Neuron (in vitro differentiated cells): ENCODE results near the gene FOXS1.

Experiments
- H2AFZ ChIP-seq: one replicate; pipeline ENCODE4 v1.6.1; 2013; ENCODE audit warnings: low read depth, mild to moderate bottlenecking, inconsistent platforms, low read length, moderate library complexity
- H3K27me3 ChIP-seq: one replicate; pipeline ENCODE4 v1.6.1; 2013; ENCODE audit warnings: low read length; ENCODE audit not compliant: insufficient read depth
- H3K36me3 ChIP-seq: one replicate; pipeline ENCODE4 v1.6.1; 2013; ENCODE audit warnings: low read length; ENCODE audit not compliant: insufficient read depth
- H3K4me1 ChIP-seq: one replicate; pipeline ENCODE4 v1.6.1; 2013; ENCODE audit warnings: low read length; ENCODE audit not compliant: insufficient read depth
- H3K4me3 ChIP-seq: 2 replicates; pipeline ENCODE4 v1.5.1; 2013; ENCODE audit warnings: mild to moderate bottlenecking, low read length, moderate library complexity
- H3K9me3 ChIP-seq: one replicate; pipeline ENCODE4 v1.6.1; 2013; ENCODE audit warnings: low read length

The FOXS1 gene

DNA sequence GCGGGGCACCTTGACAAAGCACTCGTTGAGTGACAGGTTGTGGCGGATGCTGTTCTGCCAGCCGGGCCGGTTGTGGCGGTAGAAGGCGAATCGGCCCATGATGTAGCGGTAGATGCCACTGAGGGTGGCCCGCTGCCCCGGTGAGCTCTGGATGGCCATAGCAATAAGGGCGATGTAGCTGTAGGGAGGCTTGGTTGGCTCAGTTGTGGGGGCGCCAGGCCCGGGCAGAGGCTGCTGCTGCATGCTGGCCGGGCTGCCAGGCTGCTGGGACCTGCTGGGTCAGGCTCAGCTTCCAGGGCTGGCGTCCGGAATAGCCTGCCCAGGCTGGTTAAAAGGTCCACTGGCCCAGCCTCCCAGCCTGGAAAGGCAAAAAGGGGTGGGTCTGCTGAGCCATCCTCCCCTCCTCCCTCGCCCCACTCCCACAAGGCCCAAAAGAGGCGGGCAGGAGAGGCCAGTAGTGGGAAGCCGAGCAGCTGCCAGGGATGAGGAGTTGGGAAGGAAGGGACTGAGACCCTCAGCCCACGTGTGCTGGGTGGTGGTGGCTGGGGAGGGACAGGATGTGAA is at the start of gene FOXS1:
FOXS1 (minus strand) TSS at position 305 of the 564 bp plus-strand sequence; CDS start at position 243, 62 bp downstream.
- no peak within 1 kb of the TSS for H3K4me3 ChIP-seq
- peaks cover 25% of the 10 kb centered on the region for H3K4me1 ChIP-seq
- no peaks in the 10 kb centered on the region for H3K36me3 ChIP-seq
- peaks cover 9% of the 10 kb centered on the region for H3K27me3 ChIP-seq
- H2AFZ ChIP-seq = peak within 1 kb of the TSS; percentile 4
- H3K9me3 ChIP-seq = no peaks in the 10 kb centered on the region

DNA sequence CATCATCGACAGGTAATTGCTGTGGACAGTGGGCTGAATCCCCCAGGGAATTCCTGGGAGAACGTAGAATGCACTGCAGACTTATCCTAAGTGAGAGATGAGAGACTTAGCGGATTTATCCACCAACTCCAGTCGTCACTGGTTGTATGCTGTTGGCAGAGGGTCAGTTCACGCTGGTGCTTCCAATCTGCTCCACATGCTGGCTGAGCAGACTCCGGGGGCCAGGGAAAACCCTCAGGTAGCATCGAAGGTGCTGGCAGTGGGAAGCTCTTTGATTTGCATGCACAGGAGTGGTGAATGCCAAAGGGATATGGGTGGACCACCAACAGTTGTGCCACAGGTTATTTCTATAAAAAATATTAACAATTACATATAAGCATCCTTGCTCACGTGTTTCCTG is 45.2 kb upstream of the FOXS1 start:
- no peaks in the 10 kb centered on the region for H3K36me3 ChIP-seq
- H3K4me1 ChIP-seq = no peaks in the 10 kb centered on the region
- no peak overlapping the region for H3K4me3 ChIP-seq
- no peaks in the 10 kb centered on the region for H3K9me3 ChIP-seq
- H3K27me3 ChIP-seq = no peaks in the 10 kb centered on the region
- H2AFZ ChIP-seq = no peak overlapping the region

DNA sequence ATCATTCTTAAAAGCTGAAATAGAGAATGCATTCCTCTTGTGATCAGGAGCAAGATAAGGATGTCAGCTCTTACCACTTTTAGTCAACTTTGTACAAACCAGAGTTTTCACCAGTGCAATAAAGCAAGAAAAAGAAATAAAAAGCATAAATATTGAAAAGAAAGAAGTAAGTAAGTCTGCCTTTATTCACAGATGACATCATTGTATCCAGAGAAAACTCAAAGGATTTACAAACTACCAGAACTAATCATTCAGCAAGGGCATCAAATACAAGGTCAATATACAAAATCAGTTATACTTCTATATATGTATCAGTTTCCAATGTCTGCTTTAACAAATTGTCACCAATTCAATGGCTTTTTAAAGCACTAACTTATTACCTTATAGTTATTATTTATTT is 38.4 kb upstream of the FOXS1 start:
- no peaks in the 10 kb centered on the region for H3K4me1 ChIP-seq
- H3K9me3 ChIP-seq = no peaks in the 10 kb centered on the region
- H3K27me3 ChIP-seq = no peaks in the 10 kb centered on the region
- no peaks in the 10 kb centered on the region for H3K36me3 ChIP-seq
- no peak overlapping the region for H2AFZ ChIP-seq
- H3K4me3 ChIP-seq = no peak overlapping the region

DNA sequence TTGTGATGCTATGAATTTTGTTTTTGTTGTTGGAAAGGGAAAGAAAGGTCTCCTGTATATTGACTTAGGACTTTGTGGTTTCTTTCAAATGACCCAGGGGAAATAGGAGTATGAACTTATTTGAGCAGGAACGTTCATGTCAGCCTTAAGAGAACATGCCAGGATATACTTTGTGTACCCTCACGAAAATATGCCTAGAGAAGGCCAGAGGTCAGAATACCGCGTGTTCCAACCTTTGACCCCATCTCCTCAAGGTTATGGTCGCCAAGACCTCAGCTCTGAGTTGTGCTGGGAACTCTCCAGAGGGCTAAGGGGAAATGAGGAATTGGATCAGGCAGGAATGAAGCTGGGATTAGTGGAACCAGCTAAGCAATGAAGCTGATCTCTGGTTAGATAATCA is 36.5 kb upstream of the FOXS1 start:
- H3K9me3 ChIP-seq = no peaks in the 10 kb centered on the region
- no peaks in the 10 kb centered on the region for H3K4me1 ChIP-seq
- H3K36me3 ChIP-seq = no peaks in the 10 kb centered on the region
- no peak overlapping the region for H3K4me3 ChIP-seq
- no peaks in the 10 kb centered on the region for H3K27me3 ChIP-seq
- no peak overlapping the region for H2AFZ ChIP-seq

DNA sequence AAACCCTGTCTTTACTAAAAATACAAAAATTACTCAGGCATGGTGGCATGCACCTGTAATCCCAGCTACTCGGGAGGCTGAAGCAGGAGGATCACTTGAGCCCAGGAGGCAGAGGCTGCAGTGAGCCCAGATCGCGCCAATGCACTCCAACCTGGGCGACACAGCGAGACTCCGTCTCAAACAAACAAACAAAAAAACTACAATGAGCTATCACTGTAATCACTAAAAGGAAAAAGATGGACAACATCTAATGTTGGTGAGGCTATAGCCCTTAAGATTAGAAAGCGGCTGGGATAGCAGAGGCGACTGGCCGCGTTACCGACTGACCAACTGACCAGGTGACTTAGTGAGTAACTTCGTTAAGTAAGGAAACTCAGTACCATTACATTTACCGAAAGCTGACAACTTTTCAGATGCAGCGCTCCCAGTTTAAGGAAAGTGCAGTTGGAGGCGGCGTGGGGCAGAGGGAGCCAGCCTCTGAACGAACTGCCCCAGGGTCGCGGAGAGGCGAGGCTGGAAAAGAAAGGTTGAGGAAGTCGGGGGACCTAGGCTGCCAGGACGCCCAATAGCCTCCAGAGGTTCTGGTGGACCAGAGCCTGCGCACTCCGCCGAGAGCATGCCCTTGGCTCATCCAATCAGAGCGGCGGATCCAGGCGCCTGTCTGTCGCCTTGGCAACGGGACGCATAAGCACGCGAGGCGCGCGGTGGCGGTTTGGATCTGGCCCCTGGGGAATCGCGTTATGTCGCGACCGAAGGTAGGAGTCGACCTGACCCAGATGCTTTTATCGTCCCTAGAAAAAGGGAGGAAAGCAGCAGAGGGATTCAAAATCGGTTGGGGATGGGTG is 34.0 kb upstream of the FOXS1 start:
- Histone ChIP-seq H3K36me3 (peaks cover 12% of the 10 kb centered on the region), H2AFZ (peak overlapping the region; percentile 7), H3K27me3 (no peaks in the 10 kb centered on the region), H3K4me1 (no peaks in the 10 kb centered on the region), H3K9me3 (no peaks in the 10 kb centered on the region), H3K4me3 (peak overlapping the region; percentile 81)

DNA sequence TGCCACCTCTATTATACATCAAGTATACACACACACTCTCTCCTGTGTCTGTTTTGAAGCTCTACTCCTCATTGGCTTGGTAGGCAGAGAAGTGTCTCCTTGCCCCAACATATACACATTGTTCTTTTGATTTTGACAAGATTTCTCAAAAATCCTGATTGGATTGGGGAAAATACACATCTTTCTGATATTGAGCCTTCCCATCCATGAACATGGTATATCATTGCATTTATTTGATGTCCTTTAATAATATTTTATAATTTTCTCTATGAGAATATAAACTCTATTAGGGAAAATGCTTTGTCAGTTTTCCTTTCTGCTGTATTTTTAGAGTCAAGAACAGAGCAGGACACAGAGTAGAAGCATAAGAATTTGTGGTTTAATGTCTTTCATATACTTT is 32.3 kb upstream of the FOXS1 start:
- Histone ChIP-seq H3K4me1 (no peaks in the 10 kb centered on the region), H3K4me3 (no peak overlapping the region), H3K27me3 (no peaks in the 10 kb centered on the region), H3K36me3 (peaks cover 12% of the 10 kb centered on the region), H2AFZ (no peak overlapping the region), H3K9me3 (no peaks in the 10 kb centered on the region)

DNA sequence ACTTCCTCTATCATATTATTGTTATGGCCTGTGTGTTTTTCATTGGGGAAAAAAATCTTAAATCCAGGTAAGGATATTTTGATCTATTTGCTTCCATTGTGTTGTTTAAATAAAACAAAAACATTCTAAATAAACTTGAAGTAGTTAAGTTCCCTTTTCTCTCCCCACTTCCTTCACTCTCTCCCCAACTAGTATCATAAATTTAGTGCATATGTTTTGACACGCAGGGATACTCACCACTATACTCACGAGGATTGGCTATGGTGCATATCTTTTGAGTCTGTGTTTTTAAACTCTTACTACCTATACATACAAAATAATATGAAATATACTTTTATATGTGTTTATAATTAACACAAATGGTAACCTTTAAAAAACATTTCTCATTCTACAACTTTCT is 30.3 kb upstream of the FOXS1 start:
- Histone ChIP-seq H3K27me3 (no peaks in the 10 kb centered on the region), H3K36me3 (peaks cover 12% of the 10 kb centered on the region), H3K4me1 (peaks cover 7% of the 10 kb centered on the region), H3K4me3 (no peak overlapping the region), H3K9me3 (no peaks in the 10 kb centered on the region), H2AFZ (no peak overlapping the region)

DNA sequence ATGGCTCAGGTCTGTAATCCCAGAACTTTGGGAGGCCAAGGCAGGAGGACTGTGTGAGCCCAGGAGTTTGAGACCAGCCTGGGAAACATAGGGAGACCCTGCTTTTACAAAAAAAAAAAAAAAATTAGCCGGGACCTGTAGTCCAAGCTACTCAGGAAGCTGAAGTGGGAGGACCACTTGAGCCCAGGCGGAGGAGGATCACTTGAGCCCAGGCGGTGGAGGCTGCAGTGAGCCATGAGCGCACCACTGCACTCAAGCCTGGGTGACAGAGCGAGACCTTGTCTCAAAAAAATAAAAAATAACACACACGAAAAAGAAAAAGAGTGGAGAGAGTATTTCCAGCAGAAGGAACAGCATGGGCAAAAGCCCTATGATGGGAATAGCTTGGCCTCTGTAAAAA is 27.0 kb upstream of the FOXS1 start:
- Histone ChIP-seq H3K9me3 (no peaks in the 10 kb centered on the region), H3K36me3 (peaks cover 12% of the 10 kb centered on the region), H3K4me1 (peaks cover 19% of the 10 kb centered on the region), H3K27me3 (no peaks in the 10 kb centered on the region), H2AFZ (no peak overlapping the region), H3K4me3 (no peak overlapping the region)

DNA sequence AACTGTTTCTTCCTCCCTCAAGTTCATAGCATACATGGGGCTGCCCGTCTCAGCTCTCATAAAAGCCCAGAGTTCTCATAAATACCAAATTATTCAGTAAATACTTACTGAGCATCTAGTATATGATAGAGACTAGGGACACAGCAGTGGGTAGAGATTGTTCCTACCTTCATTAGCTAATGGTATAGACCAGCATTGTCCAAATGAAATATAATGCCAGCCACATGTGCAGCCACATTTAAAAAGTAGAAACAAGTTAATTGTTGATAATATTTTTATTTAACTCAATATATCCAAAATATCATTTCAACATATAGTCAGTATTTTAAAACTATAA is 26.2 kb upstream of the FOXS1 start:
- Histone ChIP-seq H3K36me3 (peaks cover 12% of the 10 kb centered on the region), H2AFZ (no peak overlapping the region), H3K4me3 (peak overlapping the region; percentile 74), H3K27me3 (no peaks in the 10 kb centered on the region), H3K4me1 (peaks cover 19% of the 10 kb centered on the region), H3K9me3 (no peaks in the 10 kb centered on the region)

DNA sequence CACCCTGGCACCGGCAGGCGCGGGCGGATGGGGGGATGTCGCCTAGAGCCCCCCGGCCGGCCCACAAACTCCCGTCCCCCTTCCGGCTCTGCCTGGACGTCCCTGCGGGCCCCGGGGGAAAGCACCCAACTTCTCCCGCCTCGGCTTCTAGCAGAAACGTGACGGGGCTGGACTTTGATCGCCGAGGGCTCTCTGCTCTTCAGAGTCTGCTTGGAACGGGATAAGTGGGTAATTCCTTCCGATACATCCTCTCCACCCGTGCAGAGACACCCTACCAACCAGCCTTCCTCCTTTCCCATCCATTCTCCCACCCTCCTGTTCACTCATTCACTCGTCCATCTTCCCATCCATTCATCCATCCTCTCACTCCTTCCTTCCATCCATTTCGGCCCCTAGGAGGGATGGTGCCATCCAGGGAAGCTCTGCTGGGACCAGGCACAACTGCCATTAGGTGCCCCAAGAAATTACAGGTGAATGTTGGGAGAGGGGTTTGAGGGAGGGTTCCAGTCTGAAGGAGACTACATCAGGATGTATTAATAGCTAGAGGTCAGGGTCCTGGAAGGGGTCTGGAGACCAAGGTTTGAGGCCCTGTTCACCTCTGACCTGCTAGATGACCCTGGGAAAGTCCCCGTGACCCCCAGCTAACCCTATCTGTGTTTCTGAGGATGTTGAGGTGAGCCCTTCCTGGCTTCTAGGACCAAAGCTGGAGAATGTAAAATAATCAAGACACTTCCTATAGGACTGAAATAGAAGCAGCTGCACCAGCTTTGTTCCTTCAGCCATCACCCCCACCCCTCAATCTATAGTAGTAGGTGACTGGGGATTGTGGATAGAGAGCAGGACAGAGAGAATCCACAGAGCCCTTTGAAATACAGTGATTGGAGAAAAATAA is 25.6 kb upstream of the FOXS1 start:
- H2AFZ ChIP-seq = peak overlapping the region; percentile 29
- H3K27me3 ChIP-seq = no peaks in the 10 kb centered on the region
- H3K4me3 ChIP-seq = peak overlapping the region; percentile 74
- H3K36me3 ChIP-seq = peaks cover 13% of the 10 kb centered on the region
- H3K4me1 ChIP-seq = peaks cover 23% of the 10 kb centered on the region
- no peaks in the 10 kb centered on the region for H3K9me3 ChIP-seq

DNA sequence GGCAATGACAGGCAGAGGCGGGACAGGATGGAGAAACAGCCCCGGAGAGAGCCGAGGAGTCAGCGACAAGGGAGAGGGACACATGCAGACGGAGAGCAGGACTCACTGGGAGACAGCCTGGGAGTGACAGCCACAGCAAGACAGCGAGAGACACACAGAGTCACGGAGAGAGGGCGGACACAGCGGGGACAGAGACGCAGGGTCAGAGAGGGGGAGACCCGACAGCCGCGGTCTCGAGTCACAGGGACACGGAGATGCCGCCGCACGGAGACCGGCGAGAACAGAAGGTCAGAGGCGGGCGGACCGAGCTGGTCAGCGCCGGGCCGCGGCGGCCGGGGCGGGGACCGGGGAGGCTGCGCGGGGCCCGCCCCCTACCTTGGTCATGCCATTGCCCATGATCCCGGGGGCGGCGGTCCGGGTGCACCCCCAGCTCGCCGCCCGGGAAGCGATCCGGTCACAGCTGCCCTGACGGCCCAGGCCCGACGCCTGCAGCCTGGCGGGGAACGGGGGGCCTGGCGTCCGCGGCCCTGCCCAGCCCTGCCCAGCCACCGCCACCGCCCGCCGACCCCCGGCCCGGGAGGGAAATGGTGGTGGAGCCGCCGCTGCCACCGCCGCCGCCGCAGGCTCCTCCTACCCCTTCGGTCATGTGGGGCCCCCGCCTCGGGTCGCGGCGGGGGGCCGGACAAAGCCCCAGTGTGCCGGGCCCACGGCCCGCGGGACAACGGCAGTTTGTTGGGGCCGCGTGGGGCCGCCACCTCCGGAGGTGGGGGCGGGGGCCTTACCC is 24.7 kb upstream of the FOXS1 start, which contains the start of the genes DUSP15 and TTLL9:
DUSP15 (minus strand) TSS at position 586 of the 784 bp plus-strand sequence; CDS start at position 396, 190 bp downstream.
TTLL9 (plus strand) TSS at position 693 of the 784 bp plus-strand sequence. CDS start 493 bp downstream, outside the sequence.
- no peaks in the 10 kb centered on the region for H3K9me3 ChIP-seq
- no peaks in the 10 kb centered on the region for H3K27me3 ChIP-seq
- H3K4me1 ChIP-seq = peaks cover 30% of the 10 kb centered on the region
- H3K36me3 ChIP-seq = peaks cover 11% of the 10 kb centered on the region
- peak within 1 kb of the TSS; percentile 29 for H2AFZ ChIP-seq
- peak within 1 kb of the TSS; percentile 74 for H3K4me3 ChIP-seq

DNA sequence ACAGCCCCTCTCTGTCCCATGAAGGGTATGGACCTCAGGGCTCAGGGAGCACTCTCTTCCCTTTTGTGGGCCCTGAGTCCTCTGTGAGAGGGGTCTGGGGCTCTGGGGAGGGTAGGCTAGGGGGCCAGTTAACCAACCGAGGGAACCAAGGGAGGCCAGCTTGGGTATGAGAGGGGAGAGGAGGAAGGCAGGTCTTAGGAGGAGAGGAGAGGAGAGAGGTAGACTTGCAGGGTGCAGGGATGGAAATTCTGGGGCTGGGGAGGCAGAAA is 24.2 kb upstream of the FOXS1 start:
- no peaks in the 10 kb centered on the region for H3K27me3 ChIP-seq
- no peaks in the 10 kb centered on the region for H3K9me3 ChIP-seq
- H3K36me3 ChIP-seq = peaks cover 8% of the 10 kb centered on the region
- H3K4me1 ChIP-seq = peaks cover 30% of the 10 kb centered on the region
- H3K4me3 ChIP-seq = peak overlapping the region; percentile 74
- peak overlapping the region; percentile 29 for H2AFZ ChIP-seq
